LNCaP clone FGC (cell line): ENCODE measurements around the gene TRIM45.

Experiments used
- DNase-seq: peaks from one replicate; pipeline ENCODE4 v3.0.0-alpha.2; 2011; ENCODE audit warnings: low read depth
- H3K4me3 ChIP-seq: 2 replicates; pipeline ENCODE4 v1.5.1; 2011; ENCODE audit warnings: mild to moderate bottlenecking, low read depth, low read length, control low read depth
- CTCF ChIP-seq: IDR thresholded peaks from 2 replicates; pipeline ENCODE4 v1.5.1; 2012; ENCODE audit warnings: mild to moderate bottlenecking; ENCODE audit not compliant: control insufficient read depth, insufficient read depth; ENCODE audit errors: extremely low read depth

Gene TRIM45

GRCh38 chr1:117077267-117077666 lies 44.3 kb downstream of the TRIM45 start:
- H3K4me3 ChIP-seq = no peak overlapping the region
- no peak for DNase-seq
- TF ChIP-seq CTCF = no peak

GRCh38 chr1:117076648-117077047 lies 44.9 kb downstream of the TRIM45 start:
- DNase-seq = no peak
- TF ChIP-seq CTCF = no peak
- H3K4me3 ChIP-seq = no peak overlapping the region

- no peak for TF ChIP-seq CTCF
- no peak for DNase-seq
- no peak overlapping the region for H3K4me3 ChIP-seq
Observed at GRCh38 chr1:117070124-117070523, 51.4 kb downstream of the TRIM45 start.

GRCh38 chr1:117069220-117069844 lies 52.2 kb downstream of the TRIM45 start:
- no peak for TF ChIP-seq CTCF
- H3K4me3 ChIP-seq = no peak overlapping the region
- DNase-seq = no peak

- no peak for DNase-seq
- TF ChIP-seq CTCF = no peak
- H3K4me3 ChIP-seq = no peak overlapping the region
Observed at GRCh38 chr1:117068580-117068979, 53.0 kb downstream of the TRIM45 start.

- TF ChIP-seq CTCF = peak; percentile 89
- DNase-seq = peak; percentile 37
- H3K4me3 ChIP-seq = no peak overlapping the region
Observed at GRCh38 chr1:117067533-117068370, 53.8 kb downstream of the TRIM45 start.
